HepG2 (cell line): Measurements from ENCODE around the gene ZNF10. TPM values are rescaled to one million over a fixed set of nuclear protein-coding genes. Genes with fewer than 3 reads are reported as not detected.

Source experiments
- ATF2 ChIP-seq: sonication (generic); formaldehyde crosslinking; IDR thresholded peaks from 2 replicates; pipeline ENCODE4 v1.4.0; 2020; ENCODE audit warnings: missing genetic modification reagents
- BORCS8-MEF2B ChIP-seq: sonication (generic); formaldehyde crosslinking; IDR thresholded peaks from 2 replicates; pipeline ENCODE4 v1.8.0; 2022; ENCODE audit warnings: mild to moderate bottlenecking, missing genetic modification reagents
- IRF2 ChIP-seq: IDR thresholded peaks from 2 replicates; pipeline ENCODE4 v1.6.1; 2018; ENCODE audit warnings: missing genetic modification reagents, missing compliant biosample characterization
- MBD4 ChIP-seq: IDR thresholded peaks from 2 replicates; pipeline ENCODE4 v1.6.1; 2012; ENCODE audit warnings: low read length, inconsistent platforms, borderline replicate concordance
- MEIS2 ChIP-seq: sonication (generic); formaldehyde crosslinking; IDR thresholded peaks from 2 replicates; pipeline ENCODE4 v1.9.0; 2021; ENCODE audit warnings: mild to moderate bottlenecking, missing genetic modification reagents
- RCOR2 ChIP-seq: IDR thresholded peaks from 2 replicates; pipeline ENCODE4 v1.6.1; 2016; ENCODE audit warnings: missing biosample characterization, missing genetic modification reagents
- SP4 ChIP-seq: sonication (generic); formaldehyde crosslinking; IDR thresholded peaks from 2 replicates; pipeline ENCODE4 v1.8.1; 2023; ENCODE audit warnings: mild to moderate bottlenecking, missing genetic modification reagents
- TAF1 ChIP-seq: sonication (generic); formaldehyde crosslinking; IDR thresholded peaks from 2 replicates; pipeline ENCODE4 v1.4.0; 2020; ENCODE audit warnings: missing genetic modification reagents
- ZHX2 ChIP-seq, 2 experiments: sonication (generic) in 1 of 2; formaldehyde crosslinking in 1 of 2; IDR thresholded peaks; 2 replicates each; pipeline versions ENCODE4 v1.6.1 to v1.9.0; 2014 to 2022; ENCODE audit warnings: antibody characterized with exemption in 1 of 2, borderline replicate concordance in 1 of 2, inconsistent platforms in 1 of 2, low read depth in 1 of 2, missing genetic modification reagents in 1 of 2
- ZNF432 ChIP-seq: sonication (generic); formaldehyde crosslinking; IDR thresholded peaks from 2 replicates; pipeline ENCODE4 v1.5.0; 2020; ENCODE audit warnings: missing genetic modification reagents, mild to moderate bottlenecking, borderline replicate concordance
- ZNF550 ChIP-seq: sonication (generic); formaldehyde crosslinking; IDR thresholded peaks from 2 replicates; pipeline ENCODE4 v1.4.0; 2020; ENCODE audit warnings: mild to moderate bottlenecking, missing genetic modification reagents, borderline replicate concordance
- polyA plus RNA-seq, 8 experiments: library from polyadenylated mRNA; depleted of rRNA in 3 of 8; stranded (reverse) in 7 of 8; unstranded in 1 of 8; fragments of >200 nt; fragmentation: Illumina TruSeq in 4 of 8; extraction: Trizol in 4 of 8; gene quantifications; 2 replicates each; pipeline versions ENCODE4 v1.2.1 to v1.2.3, GENCODE V29; 2011 to 2016; ENCODE audit warnings: low read depth in 4 of 8, missing spikeins in 1 of 8, mixed read lengths in 1 of 8; ENCODE audit not compliant: insufficient read depth in 1 of 8
- total RNA-seq, 5 experiments: library from RNA; depleted of rRNA; stranded (reverse); fragments of >200 nt; fragmentation: Illumina TruSeq; extraction: Trizol; gene quantifications; 2 replicates each; pipeline ENCODE4 v1.2.3, GENCODE V29; 2016; ENCODE audit warnings: low read depth in 1 of 5
- TF ChIP-seq, protein P1 (sequence below), 2 experiments: fragments of 450-650 bp in 1 of 2; sonication (generic) in 1 of 2; formaldehyde crosslinking; IDR thresholded peaks; 2 replicates each; pipeline versions ENCODE4 v1.5.0 to v1.8.0; 2020 to 2022; ENCODE audit warnings: mild to moderate bottlenecking in 1 of 2, missing genetic modification reagents in 1 of 2
- TF ChIP-seq, protein P2 (sequence below): IDR thresholded peaks from 2 replicates; pipeline ENCODE4 v1.6.1; 2016; ENCODE audit warnings: missing genetic modification reagents, missing compliant biosample characterization
- TF ChIP-seq, protein P3 (sequence below): sonication (generic); formaldehyde crosslinking; IDR thresholded peaks from 2 replicates; pipeline ENCODE4 v1.8.0; 2023; ENCODE audit warnings: mild to moderate bottlenecking, missing genetic modification reagents
- TF ChIP-seq, protein P4 (sequence below): sonication (generic); formaldehyde crosslinking; IDR thresholded peaks from 2 replicates; pipeline ENCODE4 v1.4.0; 2020; ENCODE audit warnings: missing genetic modification reagents, mild to moderate bottlenecking, borderline replicate concordance

ZNF10 gene
- total and polyA plus RNA-seq, 2 of the 13 experiments (the other 11 are each of a cell fraction or from before 2014, with no cell fraction given): 2.9 to 6.5 TPM

DNA sequence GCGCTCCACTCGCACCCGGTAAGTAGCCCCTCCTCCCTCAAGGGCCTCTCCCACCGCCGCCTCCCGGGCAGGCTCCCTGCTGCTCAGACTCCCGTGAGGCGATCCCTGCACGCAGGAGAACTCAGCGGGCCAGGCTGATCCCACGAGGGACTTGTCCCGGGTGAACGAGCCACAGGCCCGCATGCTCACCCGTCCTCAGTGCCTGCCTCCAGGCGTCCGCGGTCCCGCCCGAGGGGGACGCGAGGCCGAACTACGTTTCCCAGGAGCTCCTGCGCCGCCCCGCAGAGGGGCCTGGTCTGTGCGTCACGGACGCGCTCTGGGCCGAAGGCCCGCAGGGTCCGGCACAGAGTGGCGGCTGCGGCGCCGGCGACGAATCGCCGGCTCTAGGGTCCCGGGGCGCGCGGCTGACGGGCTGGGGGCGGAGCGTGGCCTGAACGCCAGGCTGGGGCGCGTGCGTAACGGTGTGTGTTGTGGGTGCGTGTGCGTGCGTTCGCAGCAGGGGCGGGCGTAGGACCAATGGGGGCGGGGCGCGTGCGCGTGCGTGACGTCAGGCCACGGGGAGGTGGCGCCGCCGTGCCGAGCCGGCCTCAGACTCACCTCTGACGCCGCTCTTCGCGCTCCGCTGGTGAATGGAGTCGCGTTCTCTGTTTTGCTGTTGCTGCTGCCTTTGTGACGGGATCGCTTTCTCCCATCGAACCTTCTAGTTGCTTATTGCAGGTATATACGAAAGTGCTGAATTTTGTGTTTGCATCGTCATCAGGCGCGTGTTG, at the start of gene ZNF10, which contains the start of gene ZNF891 (continued):
- TF ChIP-seq ZNF432 (CRISPR knock-in tag): no peak; the same call in 1 of the 2 replicates
- TF ChIP-seq, protein P1, sequence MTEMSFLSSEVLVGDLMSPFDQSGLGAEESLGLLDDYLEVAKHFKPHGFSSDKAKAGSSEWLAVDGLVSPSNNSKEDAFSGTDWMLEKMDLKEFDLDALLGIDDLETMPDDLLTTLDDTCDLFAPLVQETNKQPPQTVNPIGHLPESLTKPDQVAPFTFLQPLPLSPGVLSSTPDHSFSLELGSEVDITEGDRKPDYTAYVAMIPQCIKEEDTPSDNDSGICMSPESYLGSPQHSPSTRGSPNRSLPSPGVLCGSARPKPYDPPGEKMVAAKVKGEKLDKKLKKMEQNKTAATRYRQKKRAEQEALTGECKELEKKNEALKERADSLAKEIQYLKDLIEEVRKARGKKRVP (CRISPR knock-in tag; IDR thresholded peaks at IDR 0.05): peak in 1 of 2 experiments; percentile 46; a peak in 1 of 4 replicates
- TF ChIP-seq, protein P2, sequence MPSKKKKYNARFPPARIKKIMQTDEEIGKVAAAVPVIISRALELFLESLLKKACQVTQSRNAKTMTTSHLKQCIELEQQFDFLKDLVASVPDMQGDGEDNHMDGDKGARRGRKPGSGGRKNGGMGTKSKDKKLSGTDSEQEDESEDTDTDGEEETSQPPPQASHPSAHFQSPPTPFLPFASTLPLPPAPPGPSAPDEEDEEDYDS (CRISPR knock-in tag): peak; percentile 86
- peak; percentile 94 for TF ChIP-seq TAF1 (CRISPR knock-in tag)
- peak; percentile 44; the same call in 1 of the 2 replicates for TF ChIP-seq BORCS8-MEF2B (CRISPR knock-in tag)
- no peak for TF ChIP-seq RCOR2 (CRISPR knock-in tag)
- peak; percentile 92 for TF ChIP-seq SP4 (CRISPR knock-in tag)
- TF ChIP-seq ATF2 (CRISPR knock-in tag): peak; percentile 74
- peak; percentile 46; the same call in 1 of the 2 replicates for TF ChIP-seq MEIS2 (CRISPR knock-in tag)
- TF ChIP-seq, protein P3, sequence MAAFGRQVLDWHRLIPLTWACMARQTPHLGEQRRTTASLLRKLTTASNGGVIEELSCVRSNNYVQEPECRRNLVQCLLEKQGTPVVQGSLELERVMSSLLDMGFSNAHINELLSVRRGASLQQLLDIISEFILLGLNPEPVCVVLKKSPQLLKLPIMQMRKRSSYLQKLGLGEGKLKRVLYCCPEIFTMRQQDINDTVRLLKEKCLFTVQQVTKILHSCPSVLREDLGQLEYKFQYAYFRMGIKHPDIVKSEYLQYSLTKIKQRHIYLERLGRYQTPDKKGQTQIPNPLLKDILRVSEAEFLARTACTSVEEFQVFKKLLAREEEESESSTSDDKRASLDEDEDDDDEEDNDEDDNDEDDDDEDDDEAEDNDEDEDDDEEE: peak; percentile 38
- TF ChIP-seq, protein P4, sequence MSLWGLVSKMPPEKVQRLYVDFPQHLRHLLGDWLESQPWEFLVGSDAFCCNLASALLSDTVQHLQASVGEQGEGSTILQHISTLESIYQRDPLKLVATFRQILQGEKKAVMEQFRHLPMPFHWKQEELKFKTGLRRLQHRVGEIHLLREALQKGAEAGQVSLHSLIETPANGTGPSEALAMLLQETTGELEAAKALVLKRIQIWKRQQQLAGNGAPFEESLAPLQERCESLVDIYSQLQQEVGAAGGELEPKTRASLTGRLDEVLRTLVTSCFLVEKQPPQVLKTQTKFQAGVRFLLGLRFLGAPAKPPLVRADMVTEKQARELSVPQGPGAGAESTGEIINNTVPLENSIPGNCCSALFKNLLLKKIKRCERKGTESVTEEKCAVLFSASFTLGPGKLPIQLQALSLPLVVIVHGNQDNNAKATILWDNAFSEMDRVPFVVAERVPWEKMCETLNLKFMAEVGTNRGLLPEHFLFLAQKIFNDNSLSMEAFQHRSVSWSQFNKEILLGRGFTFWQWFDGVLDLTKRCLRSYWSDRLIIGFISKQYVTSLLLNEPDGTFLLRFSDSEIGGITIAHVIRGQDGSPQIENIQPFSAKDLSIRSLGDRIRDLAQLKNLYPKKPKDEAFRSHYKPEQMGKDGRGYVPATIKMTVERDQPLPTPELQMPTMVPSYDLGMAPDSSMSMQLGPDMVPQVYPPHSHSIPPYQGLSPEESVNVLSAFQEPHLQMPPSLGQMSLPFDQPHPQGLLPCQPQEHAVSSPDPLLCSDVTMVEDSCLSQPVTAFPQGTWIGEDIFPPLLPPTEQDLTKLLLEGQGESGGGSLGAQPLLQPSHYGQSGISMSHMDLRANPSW: no peak
- TF ChIP-seq ZHX2 (IDR thresholded peaks at IDR 0.05; ENCODE audit: low read depth): peak; percentile 85
- TF ChIP-seq ZHX2 (CRISPR knock-in tag; IDR thresholded peaks at IDR 0.05; ENCODE audit: borderline replicate concordance): peak; percentile 81; the same call in 1 of the 2 replicates
- TF ChIP-seq IRF2 (CRISPR knock-in tag): peak; percentile 87
- TF ChIP-seq ZNF550: no peak
- no peak for TF ChIP-seq MBD4
